Measurements from ENCODE around the gene PLD1. TPM values are rescaled to one million over a fixed set of nuclear protein-coding genes. Genes with fewer than 3 reads are reported as not detected.

PLD1 gene
- total RNA-seq, 4 donors from 2014 or later, result 52.1 to 88.3 (median 77.4) TPM

DNA sequence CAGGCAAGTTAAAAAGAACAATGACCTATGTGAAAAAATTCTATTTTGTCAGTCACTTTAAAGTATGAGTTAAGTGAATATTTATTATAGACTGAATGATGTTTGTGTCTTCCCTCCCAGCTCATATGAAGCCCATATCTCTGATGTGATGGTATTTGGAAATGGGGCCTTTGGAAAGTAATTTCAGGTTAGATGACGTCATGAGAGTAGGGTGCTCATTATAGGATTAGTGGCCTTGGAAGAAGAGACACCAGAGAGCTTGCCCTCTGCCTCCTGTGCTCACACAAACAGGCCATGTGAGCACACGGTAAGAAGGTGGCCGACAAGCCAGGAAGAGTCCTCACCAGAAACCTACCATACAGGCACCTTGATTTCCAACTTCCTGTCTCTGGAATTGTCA, 211.3 kb downstream of the PLD1 start:
- no peaks in the 10 kb centered on the region for H3K4me1 ChIP-seq
- H3K9me3 ChIP-seq, result no peaks in the 10 kb centered on the region
- no peaks in the 10 kb centered on the region for H3K36me3 ChIP-seq
- intact Hi-C loops (cut with DNase I; ENCODE audit: low total_unique reads), result no loop called here
- H3K27ac ChIP-seq, result no peak overlapping the region
- 75 to 92% methylated on average over 1 to 3 of the region's 3 CpGs for WGBS, 2 donors (ENCODE audit: low coverage in 1 of 2)
- H3K27me3 ChIP-seq, result no peaks in the 10 kb centered on the region
- in situ Hi-C loops (cut with MboI; ENCODE audit: low pct_ligation_motif_present in 1 of 4, low pct_unique_long_range_greater_than_20kb in 1 of 4, low sequenced_read_pairs in 3 of 4), result no loop called here
- DNase-seq, result no peak
- H3K4me3 ChIP-seq, result no peak overlapping the region
- no peak for TF ChIP-seq CTCF (IDR thresholded peaks at IDR 0.05)

DNA sequence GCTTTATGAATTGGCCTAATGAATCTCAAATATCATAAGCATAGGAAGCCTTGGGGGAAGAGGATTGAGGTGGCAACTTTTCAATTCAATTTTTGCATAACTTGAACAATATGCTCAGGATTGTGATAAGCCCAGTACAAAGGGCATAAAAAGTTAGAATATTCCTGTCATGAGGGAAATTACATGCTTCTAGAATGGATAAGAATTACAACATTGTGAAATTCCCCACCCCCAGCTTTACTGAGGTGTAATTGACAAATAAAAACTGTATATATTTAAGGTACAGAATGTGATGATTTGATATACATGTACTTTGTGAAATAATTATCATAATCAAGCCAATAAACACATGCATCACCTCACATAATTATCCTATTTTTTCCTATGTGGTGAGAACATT, 217.5 kb downstream of the PLD1 start:
- DNase-seq, result no peak

DNA sequence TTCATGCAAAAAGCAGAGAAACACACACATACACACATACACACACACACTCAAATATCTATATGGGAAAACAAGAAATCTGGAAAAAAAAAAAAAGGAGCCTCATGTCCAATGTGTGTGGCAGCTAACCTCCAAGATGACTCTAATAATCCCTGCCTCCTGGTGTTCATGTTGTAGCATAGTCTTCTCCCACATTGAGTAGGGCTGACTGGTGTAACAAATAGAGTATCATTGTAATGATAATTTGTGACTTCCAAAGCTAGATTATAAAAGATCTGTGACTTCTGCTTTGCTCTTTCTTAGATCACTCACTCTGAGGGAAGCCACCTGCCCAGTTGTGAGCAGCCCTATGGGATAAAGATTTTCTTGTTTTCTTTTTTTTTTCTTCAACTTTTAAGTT, 219.2 kb downstream of the PLD1 start:
- no peak for TF ChIP-seq CTCF (IDR thresholded peaks at IDR 0.05)
- no peak for TF ChIP-seq POLR2A (IDR thresholded peaks at IDR 0.05)
- no peak for TF ChIP-seq EP300 (IDR thresholded peaks at IDR 0.05; ENCODE audit: low read depth)
- TF ChIP-seq POLR2AphosphoS5 (IDR thresholded peaks at IDR 0.05), result no peak
- Histone ChIP-seq H3K9me3 (no peaks in the 10 kb centered on the region), H3K4me1 (no peaks in the 10 kb centered on the region), H3K27ac (no peak overlapping the region), H3K4me3 (no peak overlapping the region), H3K36me3 (no peaks in the 10 kb centered on the region), H3K27me3 (no peaks in the 10 kb centered on the region)
- intact Hi-C loops (cut with DNase I; ENCODE audit: low total_unique reads) (no loop called here), in situ Hi-C loops (cut with MboI; ENCODE audit: low pct_ligation_motif_present in 1 of 4, low pct_unique_long_range_greater_than_20kb in 1 of 4, low sequenced_read_pairs in 3 of 4) (no loop called here)
- no peak for DNase-seq

More for the DNA sequence above, 217.5 kb downstream of the PLD1 start:
- TF ChIP-seq CTCF (IDR thresholded peaks at IDR 0.05), result no peak
- TF ChIP-seq POLR2AphosphoS5 (IDR thresholded peaks at IDR 0.05), result no peak
- TF ChIP-seq POLR2A (IDR thresholded peaks at IDR 0.05), result no peak
- no peak for TF ChIP-seq EP300 (IDR thresholded peaks at IDR 0.05; ENCODE audit: low read depth)
- H3K27ac ChIP-seq, result no peak overlapping the region
- in situ Hi-C loops (cut with MboI; ENCODE audit: low pct_ligation_motif_present in 1 of 4, low pct_unique_long_range_greater_than_20kb in 1 of 4, low sequenced_read_pairs in 3 of 4) (no loop called here), intact Hi-C loops (cut with DNase I; ENCODE audit: low total_unique reads) (no loop called here)
- H3K36me3 ChIP-seq, result no peaks in the 10 kb centered on the region
- no peaks in the 10 kb centered on the region for H3K4me1 ChIP-seq
- H3K27me3 ChIP-seq, result no peaks in the 10 kb centered on the region
- no peaks in the 10 kb centered on the region for H3K9me3 ChIP-seq
- H3K4me3 ChIP-seq, result no peak overlapping the region

GRCh38 chr3:171586274-171586673, 224.0 kb downstream of the PLD1 start:
- TF ChIP-seq POLR2AphosphoS5 (IDR thresholded peaks at IDR 0.05), result no peak
- no peak for TF ChIP-seq CTCF (IDR thresholded peaks at IDR 0.05)
- intact Hi-C loops (cut with DNase I; ENCODE audit: low total_unique reads) (no loop called here), in situ Hi-C loops (cut with MboI; ENCODE audit: low pct_ligation_motif_present in 1 of 4, low pct_unique_long_range_greater_than_20kb in 1 of 4, low sequenced_read_pairs in 3 of 4) (no loop called here)
- Histone ChIP-seq H3K4me1 (no peaks in the 10 kb centered on the region), H3K27me3 (no peaks in the 10 kb centered on the region), H3K4me3 (no peak overlapping the region), H3K9me3 (no peaks in the 10 kb centered on the region), H3K27ac (no peak overlapping the region), H3K36me3 (no peaks in the 10 kb centered on the region)
- no peak for DNase-seq
- 65 to 83% methylated on average over 3 of the region's 3 CpGs for WGBS, 2 donors (ENCODE audit: low coverage in 1 of 2)

Measured in transverse colon (tissue), 4 donors.